Epithelial cell of esophagus (primary cell): ENCODE data around the gene TTC36.

ENCODE experiments used
- DNase-seq: peaks from one replicate; pipeline ENCODE4 v3.0.0; 2010; ENCODE audit warnings: low read depth
- H3K4me3 ChIP-seq: 2 replicates; pipeline ENCODE4 v1.5.1; 2011; ENCODE audit warnings: mild to moderate bottlenecking, low read length, control low read depth
- TF ChIP-seq, protein P1 (sequence below): IDR thresholded peaks from 2 replicates; pipeline ENCODE4 v1.5.1; 2011; ENCODE audit warnings: low read depth, mild to moderate bottlenecking, low read length, control low read depth, inconsistent platforms; ENCODE audit not compliant: insufficient read depth; ENCODE audit errors: missing control alignments

Gene TTC36

DNA sequence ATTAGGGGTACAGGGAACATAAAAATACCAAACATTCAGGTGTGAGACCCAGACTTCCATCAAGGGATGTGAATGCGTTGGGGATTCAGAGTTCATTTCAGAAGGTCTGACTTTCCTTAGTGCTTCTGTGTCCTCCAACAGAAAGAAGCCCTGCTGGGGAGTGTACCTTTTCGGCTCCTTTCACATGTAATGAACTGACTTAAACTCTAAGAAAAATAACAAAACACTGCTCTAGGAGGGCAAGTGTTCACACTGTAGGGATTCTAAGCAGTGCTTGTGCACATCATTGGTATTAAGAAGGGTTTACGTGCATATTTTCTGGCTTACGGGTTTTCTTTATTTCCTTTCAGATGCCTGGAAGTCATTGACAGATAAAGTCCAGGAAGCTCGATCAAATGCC is 15.7 kb upstream of the TTC36 start:
- TF ChIP-seq, protein P1, sequence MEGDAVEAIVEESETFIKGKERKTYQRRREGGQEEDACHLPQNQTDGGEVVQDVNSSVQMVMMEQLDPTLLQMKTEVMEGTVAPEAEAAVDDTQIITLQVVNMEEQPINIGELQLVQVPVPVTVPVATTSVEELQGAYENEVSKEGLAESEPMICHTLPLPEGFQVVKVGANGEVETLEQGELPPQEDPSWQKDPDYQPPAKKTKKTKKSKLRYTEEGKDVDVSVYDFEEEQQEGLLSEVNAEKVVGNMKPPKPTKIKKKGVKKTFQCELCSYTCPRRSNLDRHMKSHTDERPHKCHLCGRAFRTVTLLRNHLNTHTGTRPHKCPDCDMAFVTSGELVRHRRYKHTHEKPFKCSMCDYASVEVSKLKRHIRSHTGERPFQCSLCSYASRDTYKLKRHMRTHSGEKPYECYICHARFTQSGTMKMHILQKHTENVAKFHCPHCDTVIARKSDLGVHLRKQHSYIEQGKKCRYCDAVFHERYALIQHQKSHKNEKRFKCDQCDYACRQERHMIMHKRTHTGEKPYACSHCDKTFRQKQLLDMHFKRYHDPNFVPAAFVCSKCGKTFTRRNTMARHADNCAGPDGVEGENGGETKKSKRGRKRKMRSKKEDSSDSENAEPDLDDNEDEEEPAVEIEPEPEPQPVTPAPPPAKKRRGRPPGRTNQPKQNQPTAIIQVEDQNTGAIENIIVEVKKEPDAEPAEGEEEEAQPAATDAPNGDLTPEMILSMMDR: no peak
- no peak overlapping the region for H3K4me3 ChIP-seq
- no peak for DNase-seq

DNA sequence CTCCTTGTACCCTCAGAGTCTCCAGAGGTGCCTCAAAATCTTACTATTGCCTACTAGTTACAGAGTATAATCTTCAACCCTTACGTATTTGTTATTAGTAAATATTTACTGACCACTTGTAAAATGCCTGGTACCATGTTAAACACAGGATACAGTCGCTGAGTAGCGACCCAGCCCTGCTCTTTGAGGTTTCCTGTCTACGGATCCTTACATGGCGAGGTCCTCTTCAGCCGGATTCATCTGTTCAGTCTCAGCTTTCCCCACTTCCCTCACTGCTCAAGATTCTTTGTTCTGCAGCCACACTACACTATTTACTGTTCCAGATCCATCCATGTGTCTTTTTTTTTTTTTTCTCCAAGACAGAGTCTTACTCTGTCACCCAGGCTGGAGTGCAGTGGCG is 13.2 kb upstream of the TTC36 start:
- TF ChIP-seq, protein P1: no peak
- no peak for DNase-seq
- H3K4me3 ChIP-seq: no peak overlapping the region

DNA sequence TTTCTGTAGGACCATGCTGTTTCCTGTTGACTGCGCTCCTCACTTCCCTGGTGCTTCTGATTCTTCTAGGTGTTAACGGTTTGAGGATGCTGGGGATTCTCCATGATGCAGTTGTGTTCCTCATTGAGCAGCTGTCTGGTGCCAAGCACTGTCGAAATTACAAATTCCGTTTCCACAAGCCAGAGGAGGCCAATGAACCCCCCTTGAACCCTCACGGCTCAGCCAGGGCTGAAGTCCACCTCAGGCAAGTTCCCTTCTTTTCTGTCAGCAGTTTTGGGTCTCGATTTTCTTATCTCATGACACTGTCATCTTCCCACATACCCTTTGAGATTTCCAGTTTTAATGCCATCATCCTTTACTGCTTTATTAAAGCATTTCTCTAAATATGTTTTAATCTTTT is 7.7 kb upstream of the TTC36 start:
- no peak overlapping the region for H3K4me3 ChIP-seq
- DNase-seq: no peak
- TF ChIP-seq, protein P1: no peak

DNA sequence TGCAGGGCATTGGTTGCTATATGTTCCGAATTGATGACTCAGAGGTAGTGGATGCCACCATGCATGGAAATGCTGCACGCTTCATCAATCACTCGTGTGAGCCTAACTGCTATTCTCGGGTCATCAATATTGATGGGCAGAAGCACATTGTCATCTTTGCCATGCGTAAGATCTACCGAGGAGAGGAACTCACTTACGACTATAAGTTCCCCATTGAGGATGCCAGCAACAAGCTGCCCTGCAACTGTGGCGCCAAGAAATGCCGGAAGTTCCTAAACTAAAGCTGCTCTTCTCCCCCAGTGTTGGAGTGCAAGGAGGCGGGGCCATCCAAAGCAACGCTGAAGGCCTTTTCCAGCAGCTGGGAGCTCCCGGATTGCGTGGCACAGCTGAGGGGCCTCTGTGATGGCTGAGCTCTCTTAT is 5.4 kb upstream of the TTC36 start:
- DNase-seq: no peak
- no peak overlapping the region for H3K4me3 ChIP-seq
- TF ChIP-seq, protein P1: no peak

DNA sequence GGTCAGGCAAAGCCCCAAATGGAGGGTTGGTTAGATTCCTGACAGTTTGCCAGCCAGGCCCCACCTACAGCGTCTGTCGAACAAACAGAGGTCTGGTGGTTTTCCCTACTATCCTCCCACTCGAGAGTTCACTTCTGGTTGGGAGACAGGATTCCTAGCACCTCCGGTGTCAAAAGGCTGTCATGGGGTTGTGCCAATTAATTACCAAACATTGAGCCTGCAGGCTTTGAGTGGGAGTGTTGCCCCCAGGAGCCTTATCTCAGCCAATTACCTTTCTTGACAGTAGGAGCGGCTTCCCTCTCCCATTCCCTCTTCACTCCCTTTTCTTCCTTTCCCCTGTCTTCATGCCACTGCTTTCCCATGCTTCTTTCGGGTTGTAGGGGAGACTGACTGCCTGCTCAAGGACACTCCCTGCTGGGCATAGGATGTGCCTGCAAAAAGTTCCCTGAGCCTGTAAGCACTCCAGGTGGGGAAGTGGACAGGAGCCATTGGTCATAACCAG is 4.7 kb upstream of the TTC36 start:
- peak; percentile 57 for DNase-seq
- H3K4me3 ChIP-seq: no peak overlapping the region
- TF ChIP-seq, protein P1: peak; percentile 61

DNA sequence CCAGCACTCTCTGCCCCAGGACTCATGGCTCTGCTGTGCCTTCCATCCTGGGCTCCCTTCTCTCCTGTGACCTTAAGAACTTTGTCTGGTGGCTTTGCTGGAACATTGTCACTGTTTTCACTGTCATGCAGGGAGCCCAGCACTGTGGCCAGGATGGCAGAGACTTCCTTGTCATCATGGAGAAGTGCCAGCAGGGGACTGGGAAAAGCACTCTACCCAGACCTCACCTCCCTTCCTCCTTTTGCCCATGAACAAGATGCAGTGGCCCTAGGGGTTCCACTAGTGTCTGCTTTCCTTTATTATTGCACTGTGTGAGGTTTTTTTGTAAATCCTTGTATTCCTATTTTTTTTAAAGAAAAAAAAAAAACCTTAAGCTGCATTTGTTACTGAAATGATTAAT is 2.9 kb upstream of the TTC36 start:
- DNase-seq: no peak
- H3K4me3 ChIP-seq: no peak overlapping the region
- TF ChIP-seq, protein P1: no peak

DNA sequence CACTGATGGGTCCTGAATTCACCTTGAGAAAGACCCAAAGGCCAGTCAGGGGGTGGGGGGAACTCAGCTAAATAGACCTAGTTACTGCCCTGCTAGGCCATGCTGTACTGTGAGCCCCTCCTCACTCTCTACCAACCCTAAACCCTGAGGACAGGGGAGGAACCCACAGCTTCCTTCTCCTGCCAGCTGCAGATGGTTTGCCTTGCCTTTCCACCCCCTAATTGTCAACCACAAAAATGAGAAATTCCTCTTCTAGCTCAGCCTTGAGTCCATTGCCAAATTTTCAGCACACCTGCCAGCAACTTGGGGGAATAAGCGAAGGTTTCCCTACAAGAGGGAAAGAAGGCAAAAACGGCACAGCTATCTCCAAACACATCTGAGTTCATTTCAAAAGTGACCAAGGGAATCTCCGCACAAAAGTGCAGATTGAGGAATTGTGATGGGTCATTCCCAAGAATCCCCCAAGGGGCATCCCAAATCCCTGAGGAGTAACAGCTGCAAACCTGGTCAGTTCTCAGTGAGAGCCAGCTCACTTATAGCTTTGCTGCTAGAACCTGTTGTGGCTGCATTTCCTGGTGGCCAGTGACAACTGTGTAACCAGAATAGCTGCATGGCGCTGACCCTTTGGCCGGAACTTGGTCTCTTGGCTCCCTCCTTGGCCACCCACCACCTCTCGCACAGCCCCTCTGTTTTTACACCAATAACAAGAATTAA is 2.4 kb upstream of the TTC36 start:
- no peak overlapping the region for H3K4me3 ChIP-seq
- TF ChIP-seq, protein P1: no peak
- no peak for DNase-seq
